GM12892 (cell line): ENCODE data around the gene TOP1.
A peak's percentile ranks its signal among the peaks of the same experiment; 100 is the strongest.

Source experiments
- DNase-seq: peaks from one replicate; pipeline ENCODE4 v3.0.0; 2011; ENCODE audit not compliant: insufficient read length
- FAIRE-seq: peaks from 2 replicates; lab custom pipeline; 2011; peaks lifted over from hg19 to GRCh38; lab: Jason Lieb, UNC
- POLR2A ChIP-seq: IDR thresholded peaks from 2 replicates; pipeline ENCODE4 v1.6.1; 2011; ENCODE audit warnings: low read depth, low read length, control low read depth
- POLR2AphosphoS5 ChIP-seq: IDR thresholded peaks from 2 replicates; pipeline ENCODE4 v1.6.1; 2011; ENCODE audit warnings: low read depth, low read length, control low read depth
- TAF1 ChIP-seq: IDR thresholded peaks from 2 replicates; pipeline ENCODE4 v1.6.1; 2011; ENCODE audit warnings: low read depth, mild to moderate bottlenecking, control low read depth, low read length, borderline replicate concordance

The TOP1 gene

DNA sequence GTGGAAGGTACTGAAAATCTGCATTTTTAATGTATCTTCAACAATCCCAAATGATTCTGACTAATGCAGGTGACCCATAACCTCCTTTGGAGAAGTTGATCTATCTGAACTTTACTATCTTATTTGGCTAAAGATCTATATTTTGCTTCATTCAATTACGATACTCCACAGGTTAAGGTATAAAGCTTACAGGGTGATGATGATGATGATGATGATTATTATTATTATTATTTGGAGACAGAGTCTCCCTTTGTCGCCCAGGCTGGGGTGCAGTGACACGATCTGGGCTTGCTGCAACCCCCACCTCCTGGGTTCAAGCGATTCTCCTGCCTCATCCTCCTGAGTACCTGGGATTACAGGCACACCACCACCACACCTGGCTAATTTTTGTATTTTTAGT, 13.1 kb downstream of the TOP1 start:
- TF ChIP-seq TAF1: no peak
- TF ChIP-seq POLR2AphosphoS5: no peak
- FAIRE-seq: no peak
- no peak for DNase-seq

DNA sequence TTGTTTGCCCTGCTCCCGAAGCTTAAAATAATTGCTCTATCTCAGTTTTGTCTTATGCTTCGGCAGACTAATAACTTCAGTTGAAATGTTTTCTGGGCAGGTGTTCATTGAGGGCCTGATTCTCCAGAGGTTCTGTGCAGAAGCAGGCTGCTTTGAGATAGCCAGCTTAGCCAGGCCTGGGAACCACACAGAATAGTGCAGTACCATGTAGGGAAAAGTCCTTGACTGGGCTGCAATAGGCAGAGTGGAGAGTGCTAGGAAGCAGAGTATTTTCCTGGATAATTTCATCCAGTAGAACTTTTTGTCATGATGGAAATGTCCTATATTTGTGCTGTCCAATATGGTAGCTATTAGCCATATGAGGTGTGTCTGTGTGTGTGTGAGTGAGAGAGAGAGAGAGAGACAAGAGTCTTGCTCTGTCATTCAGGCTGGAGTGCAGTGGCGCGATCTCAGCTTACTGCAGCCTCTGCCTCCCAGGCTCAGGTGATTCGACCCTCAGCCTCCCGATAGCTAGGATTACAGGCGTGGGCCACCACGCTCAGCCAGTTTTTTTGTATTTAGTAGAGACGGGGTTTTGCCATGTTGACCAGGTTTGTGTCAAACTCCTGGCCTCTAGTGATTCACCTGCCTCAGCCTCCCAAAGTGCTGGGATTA, 15.9 kb downstream of the TOP1 start:
- TF ChIP-seq POLR2AphosphoS5: no peak
- TF ChIP-seq TAF1: no peak
- TF ChIP-seq POLR2A: no peak
- DNase-seq: no peak
- no peak for FAIRE-seq

GRCh38 chr20:41045671-41046070, 17.0 kb downstream of the TOP1 start:
- DNase-seq: no peak
- TF ChIP-seq POLR2AphosphoS5 (no peak), POLR2A (no peak), TAF1 (no peak)
- FAIRE-seq: no peak

- TF ChIP-seq POLR2A: no peak
- no peak for TF ChIP-seq POLR2AphosphoS5
- no peak for TF ChIP-seq TAF1
- FAIRE-seq: no peak
- DNase-seq: no peak
These were observed 18.1 kb downstream of the TOP1 start for GRCh38 chr20:41046716-41047115.

- DNase-seq (no peak), FAIRE-seq (no peak)
- no peak for TF ChIP-seq TAF1
These were observed 18.8 kb downstream of the TOP1 start for GRCh38 chr20:41047279-41047974.

- DNase-seq: no peak
- no peak for TF ChIP-seq POLR2AphosphoS5
These were observed 19.3 kb downstream of the TOP1 start for GRCh38 chr20:41047975-41048305.

DNA sequence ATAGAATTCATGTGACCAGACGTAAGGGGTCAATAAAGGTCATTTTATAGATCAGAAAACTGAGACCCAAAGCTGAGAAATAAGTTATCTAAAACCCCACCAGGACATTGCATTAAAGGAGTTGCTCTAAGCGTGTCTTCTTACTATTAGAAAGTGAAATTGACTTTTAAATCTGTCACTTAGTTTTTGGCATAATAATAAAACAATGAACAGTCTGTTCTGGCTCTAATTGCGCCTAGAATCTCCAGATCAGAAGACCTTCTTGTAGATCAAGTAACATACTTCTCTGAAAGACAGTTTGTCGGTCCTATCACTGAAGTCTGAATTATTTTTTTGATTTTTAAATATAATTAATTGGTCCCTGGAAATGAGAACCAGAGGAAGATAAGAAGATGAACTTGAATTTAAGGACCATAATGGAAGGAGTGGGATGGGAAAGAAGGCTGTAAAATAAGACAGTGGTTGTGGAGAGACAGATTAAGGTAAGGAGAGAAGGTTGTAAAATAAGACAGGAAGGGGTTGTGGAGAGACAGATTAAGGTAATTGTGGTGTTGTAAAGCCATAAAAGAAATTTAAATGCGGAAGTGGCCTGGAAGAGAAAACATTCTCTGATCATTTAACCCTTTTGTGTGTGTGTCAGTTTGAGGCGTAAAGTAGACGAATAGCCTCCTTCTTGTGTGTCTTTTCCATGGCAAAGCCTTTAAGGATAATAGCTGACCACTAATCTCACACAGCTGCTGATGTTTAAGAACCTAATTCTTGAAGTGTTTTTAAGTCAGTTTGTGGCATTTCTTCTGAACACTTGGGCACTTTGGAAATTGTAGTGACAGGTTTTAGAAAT, 20.1 kb downstream of the TOP1 start:
- TF ChIP-seq POLR2A: no peak
- no peak for TF ChIP-seq POLR2AphosphoS5
- no peak for TF ChIP-seq TAF1
- no peak for FAIRE-seq
- no peak for DNase-seq

More at GRCh38 chr20:41047975-41048305, 19.3 kb downstream of the TOP1 start:
- FAIRE-seq: no peak

- TF ChIP-seq POLR2AphosphoS5: no peak
- TF ChIP-seq POLR2A: no peak
- TF ChIP-seq TAF1: no peak
- DNase-seq: no peak
- FAIRE-seq: peak; percentile 57
These were observed 20.8 kb downstream of the TOP1 start for GRCh38 chr20:41049451-41049850.

GRCh38 chr20:41050361-41051008, 21.9 kb downstream of the TOP1 start:
- DNase-seq (no peak), FAIRE-seq (no peak)
- TF ChIP-seq TAF1 (no peak), POLR2AphosphoS5 (no peak), POLR2A (no peak)

GRCh38 chr20:41051009-41051825, 22.6 kb downstream of the TOP1 start:
- no peak for DNase-seq
- TF ChIP-seq POLR2AphosphoS5 (no peak), TAF1 (no peak), POLR2A (no peak)
- no peak for FAIRE-seq

- DNase-seq (no peak), FAIRE-seq (no peak)
- TF ChIP-seq POLR2A: no peak
- no peak for TF ChIP-seq POLR2AphosphoS5
- no peak for TF ChIP-seq TAF1
These were observed 24.3 kb downstream of the TOP1 start for GRCh38 chr20:41052742-41053419.
